Testis (tissue), 2 donors: Measurements from ENCODE around the gene BAX.

Experiments
- POLR2A ChIP-seq: fragments of 450-650 bp; IDR thresholded peaks from one replicate; pipeline ENCODE4 v1.6.1; 2017; ENCODE audit warnings: antibody characterized with exemption, mild to moderate bottlenecking, moderate library complexity
- TF ChIP-seq, protein P1 (sequence below), 3 experiments: fragments of 450-650 bp in 2 of 3; fragments of 200-600 bp in 1 of 3; sonication (generic) in 1 of 3; IDR thresholded peaks; one replicate each; pipeline ENCODE4 v1.5.1; 2016 to 2019; ENCODE audit warnings: antibody characterized with exemption in 3 of 3, mild to moderate bottlenecking in 2 of 3, moderate library complexity in 1 of 3

DNA sequence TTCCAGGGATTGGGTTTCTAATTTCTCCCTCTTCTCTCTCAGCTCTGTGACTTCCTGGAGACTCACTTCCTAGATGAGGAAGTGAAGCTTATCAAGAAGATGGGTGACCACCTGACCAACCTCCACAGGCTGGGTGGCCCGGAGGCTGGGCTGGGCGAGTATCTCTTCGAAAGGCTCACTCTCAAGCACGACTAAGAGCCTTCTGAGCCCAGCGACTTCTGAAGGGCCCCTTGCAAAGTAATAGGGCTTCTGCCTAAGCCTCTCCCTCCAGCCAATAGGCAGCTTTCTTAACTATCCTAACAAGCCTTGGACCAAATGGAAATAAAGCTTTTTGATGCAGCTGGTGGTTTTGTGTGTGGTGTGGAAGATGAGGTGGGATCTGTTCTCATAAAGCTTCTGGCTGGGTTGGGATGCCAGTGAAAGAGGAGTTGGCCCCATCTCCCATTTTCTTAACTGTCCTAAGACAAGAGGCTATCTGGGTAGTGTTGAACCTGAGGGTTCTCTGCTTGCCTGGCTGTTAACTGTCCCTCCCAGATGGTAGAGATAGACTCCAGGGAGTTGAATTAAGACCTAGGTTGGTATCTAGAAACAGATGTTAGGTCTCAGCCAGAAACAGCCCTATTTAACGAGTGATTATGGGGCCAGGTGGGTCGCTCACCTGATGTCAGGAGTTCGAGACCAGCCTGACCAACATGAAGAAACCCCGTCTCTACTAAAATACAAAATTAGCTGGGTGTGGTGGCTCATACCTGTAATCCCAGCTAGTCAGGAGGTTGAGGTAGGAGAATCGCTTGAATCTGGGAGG lies 12.1 kb downstream of the BAX start:
- TF ChIP-seq, protein P1, sequence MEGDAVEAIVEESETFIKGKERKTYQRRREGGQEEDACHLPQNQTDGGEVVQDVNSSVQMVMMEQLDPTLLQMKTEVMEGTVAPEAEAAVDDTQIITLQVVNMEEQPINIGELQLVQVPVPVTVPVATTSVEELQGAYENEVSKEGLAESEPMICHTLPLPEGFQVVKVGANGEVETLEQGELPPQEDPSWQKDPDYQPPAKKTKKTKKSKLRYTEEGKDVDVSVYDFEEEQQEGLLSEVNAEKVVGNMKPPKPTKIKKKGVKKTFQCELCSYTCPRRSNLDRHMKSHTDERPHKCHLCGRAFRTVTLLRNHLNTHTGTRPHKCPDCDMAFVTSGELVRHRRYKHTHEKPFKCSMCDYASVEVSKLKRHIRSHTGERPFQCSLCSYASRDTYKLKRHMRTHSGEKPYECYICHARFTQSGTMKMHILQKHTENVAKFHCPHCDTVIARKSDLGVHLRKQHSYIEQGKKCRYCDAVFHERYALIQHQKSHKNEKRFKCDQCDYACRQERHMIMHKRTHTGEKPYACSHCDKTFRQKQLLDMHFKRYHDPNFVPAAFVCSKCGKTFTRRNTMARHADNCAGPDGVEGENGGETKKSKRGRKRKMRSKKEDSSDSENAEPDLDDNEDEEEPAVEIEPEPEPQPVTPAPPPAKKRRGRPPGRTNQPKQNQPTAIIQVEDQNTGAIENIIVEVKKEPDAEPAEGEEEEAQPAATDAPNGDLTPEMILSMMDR (IDR thresholded peaks at IDR 0.05) = no peak
- TF ChIP-seq POLR2A = no peak
